Endodermal cell (in vitro differentiated cells): Measurements from ENCODE around the gene CDC42BPB. TPM values are rescaled to one million over a fixed set of nuclear protein-coding genes. Genes with fewer than 3 reads are reported as not detected.

Experiments used
- DNase-seq: peaks from one replicate; pipeline ENCODE4 v3.0.0-alpha.2; 2017
- H3K27ac ChIP-seq: 2 replicates; pipeline ENCODE4 v1.5.1; 2013; ENCODE audit warnings: mild to moderate bottlenecking, low read depth, low read length, moderate library complexity
- H3K27me3 ChIP-seq: 2 replicates; pipeline ENCODE4 v1.6.1; 2013; ENCODE audit warnings: mild to moderate bottlenecking, low read length, moderate library complexity; ENCODE audit not compliant: insufficient read depth, control insufficient read depth, poor library complexity, severe bottlenecking
- H3K36me3 ChIP-seq: 2 replicates; pipeline ENCODE4 v1.7.0; 2013; ENCODE audit warnings: mild to moderate bottlenecking, low read length, moderate library complexity; ENCODE audit not compliant: control insufficient read depth, insufficient read depth
- H3K4me1 ChIP-seq: one replicate; pipeline ENCODE4 v1.7.0; 2013; ENCODE audit warnings: low read length; ENCODE audit not compliant: control insufficient read depth, insufficient read depth
- H3K4me3 ChIP-seq: 2 replicates; pipeline ENCODE4 v1.5.1; 2013; ENCODE audit warnings: mild to moderate bottlenecking, low read length, moderate library complexity
- H3K9ac ChIP-seq: 2 replicates; pipeline ENCODE4 v1.6.1; 2013; ENCODE audit warnings: mild to moderate bottlenecking, low read length, moderate library complexity; ENCODE audit not compliant: poor library complexity, severe bottlenecking; ENCODE audit errors: extremely low read depth
- H3K9me3 ChIP-seq: 2 replicates; pipeline ENCODE4 v1.6.1; 2013; ENCODE audit warnings: mild to moderate bottlenecking, low read length, moderate library complexity; ENCODE audit not compliant: control insufficient read depth
- H3K27ac Mint-ChIP-seq: 2 replicates; pipeline ENCODE4 v1.8.0; 2020; ENCODE audit warnings: mixed read lengths
- H3K27me3 Mint-ChIP-seq: 2 replicates; pipeline ENCODE4 v1.8.0; 2021; ENCODE audit warnings: mild to moderate bottlenecking, mixed read lengths; ENCODE audit not compliant: insufficient read depth
- H3K36me3 Mint-ChIP-seq: 2 replicates; pipeline ENCODE4 v1.8.0; 2020; ENCODE audit warnings: low read depth, mixed read lengths
- H3K4me1 Mint-ChIP-seq: 2 replicates; pipeline ENCODE4 v1.8.0; 2020; ENCODE audit warnings: mixed read lengths
- H3K4me3 Mint-ChIP-seq: 2 replicates; pipeline ENCODE4 v1.8.0; 2020; ENCODE audit warnings: mild to moderate bottlenecking, moderate library complexity, mixed read lengths
- H3K9me3 Mint-ChIP-seq: 2 replicates; pipeline ENCODE4 v1.8.0; 2020; ENCODE audit warnings: mild to moderate bottlenecking, mixed read lengths
- WGBS, 2 experiments: methylation state at CpG; one replicate each; pipeline versions ENCODE4 v1.1.5 to v1.1.7; 2013; ENCODE audit warnings: missing lambda C conversion rate in 2 of 2, mixed read lengths in 1 of 2; ENCODE audit not compliant: insufficient coverage in 1 of 2, insufficient read length in 1 of 2; 5-methylcytosine and 5-hydroxymethylcytosine counted together
- total RNA-seq, 2 donors: library from RNA; stranded (reverse); fragmentation: NEBNext Ultra II Directional in 1 of 2; extraction: Animal tissue kit (Norgen Biotek cat#: 25700) in 1 of 2; gene quantifications; 2 replicates in 1 of 2; 3 replicates in 1 of 2; pipeline ENCODE4 v1.2.1, GENCODE V29; 2021
- TF ChIP-seq, protein P1 (sequence below): fragments of 200-600 bp; sonication (generic); conservative IDR thresholded peaks from 2 replicates; pipeline ENCODE4 v1.5.0; 2021; ENCODE audit warnings: antibody characterized with exemption, mild to moderate bottlenecking

The CDC42BPB gene
- total RNA-seq, 2 donors from 2014 or later = 120 to 123 TPM

DNA sequence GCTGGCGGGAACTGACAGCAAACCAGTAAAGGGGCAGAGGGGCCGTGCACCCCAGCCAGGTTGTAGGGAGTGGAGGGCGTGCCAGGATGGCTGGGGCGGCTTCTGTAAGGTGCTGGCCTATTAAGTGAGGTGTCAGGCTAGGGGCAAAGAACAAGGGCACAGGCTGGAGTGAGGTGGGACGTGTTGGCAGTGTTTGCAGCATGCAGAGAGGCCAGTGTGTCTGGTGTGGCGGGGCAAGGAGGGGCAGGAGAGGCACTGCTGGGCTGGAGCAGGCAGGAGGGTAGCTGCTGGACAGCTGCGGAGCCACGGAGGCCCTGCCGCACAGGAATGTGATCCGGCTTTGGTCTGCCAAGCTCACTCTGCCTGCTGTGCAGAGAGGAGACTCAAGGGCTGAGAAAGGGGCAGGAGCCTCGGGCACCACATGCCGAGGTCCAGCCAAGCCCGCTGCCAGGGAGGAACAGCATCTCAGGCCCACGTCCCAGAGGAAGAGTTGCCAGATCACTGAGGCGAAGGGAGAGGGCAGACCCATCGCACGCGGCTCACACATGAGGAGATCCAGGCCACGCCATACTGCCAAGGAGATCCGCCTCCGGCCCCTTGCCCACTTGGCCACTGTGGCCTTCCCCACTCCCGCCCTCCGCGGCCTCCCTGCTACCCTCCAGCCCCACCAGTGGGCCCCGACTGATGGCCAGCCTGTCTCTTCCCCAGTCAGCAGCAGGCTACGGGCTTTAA, 88.1 kb downstream of the CDC42BPB start:
- Mint-ChIP-seq H3K27ac (peak overlapping the region; percentile 58), H3K4me1 (peaks cover 10% of the 10 kb centered on the region), H3K36me3 (peaks cover 84% of the 10 kb centered on the region), H3K27me3 (no peaks in the 10 kb centered on the region), H3K4me3 (no peak overlapping the region), H3K9me3 (no peaks in the 10 kb centered on the region)
- WGBS, 2 experiments = 93 to 98% methylated on average over 21 to 26 of the region's 26 CpGs
- Histone ChIP-seq H3K4me1 (no peaks in the 10 kb centered on the region), H3K27me3 (no peaks in the 10 kb centered on the region), H3K36me3 (peaks cover 94% of the 10 kb centered on the region), H3K4me3 (no peak overlapping the region), H3K9ac (no peak overlapping the region), H3K27ac (no peak overlapping the region), H3K9me3 (no peaks in the 10 kb centered on the region)
- TF ChIP-seq, protein P1, sequence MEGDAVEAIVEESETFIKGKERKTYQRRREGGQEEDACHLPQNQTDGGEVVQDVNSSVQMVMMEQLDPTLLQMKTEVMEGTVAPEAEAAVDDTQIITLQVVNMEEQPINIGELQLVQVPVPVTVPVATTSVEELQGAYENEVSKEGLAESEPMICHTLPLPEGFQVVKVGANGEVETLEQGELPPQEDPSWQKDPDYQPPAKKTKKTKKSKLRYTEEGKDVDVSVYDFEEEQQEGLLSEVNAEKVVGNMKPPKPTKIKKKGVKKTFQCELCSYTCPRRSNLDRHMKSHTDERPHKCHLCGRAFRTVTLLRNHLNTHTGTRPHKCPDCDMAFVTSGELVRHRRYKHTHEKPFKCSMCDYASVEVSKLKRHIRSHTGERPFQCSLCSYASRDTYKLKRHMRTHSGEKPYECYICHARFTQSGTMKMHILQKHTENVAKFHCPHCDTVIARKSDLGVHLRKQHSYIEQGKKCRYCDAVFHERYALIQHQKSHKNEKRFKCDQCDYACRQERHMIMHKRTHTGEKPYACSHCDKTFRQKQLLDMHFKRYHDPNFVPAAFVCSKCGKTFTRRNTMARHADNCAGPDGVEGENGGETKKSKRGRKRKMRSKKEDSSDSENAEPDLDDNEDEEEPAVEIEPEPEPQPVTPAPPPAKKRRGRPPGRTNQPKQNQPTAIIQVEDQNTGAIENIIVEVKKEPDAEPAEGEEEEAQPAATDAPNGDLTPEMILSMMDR = no peak
- no peak for DNase-seq

DNA sequence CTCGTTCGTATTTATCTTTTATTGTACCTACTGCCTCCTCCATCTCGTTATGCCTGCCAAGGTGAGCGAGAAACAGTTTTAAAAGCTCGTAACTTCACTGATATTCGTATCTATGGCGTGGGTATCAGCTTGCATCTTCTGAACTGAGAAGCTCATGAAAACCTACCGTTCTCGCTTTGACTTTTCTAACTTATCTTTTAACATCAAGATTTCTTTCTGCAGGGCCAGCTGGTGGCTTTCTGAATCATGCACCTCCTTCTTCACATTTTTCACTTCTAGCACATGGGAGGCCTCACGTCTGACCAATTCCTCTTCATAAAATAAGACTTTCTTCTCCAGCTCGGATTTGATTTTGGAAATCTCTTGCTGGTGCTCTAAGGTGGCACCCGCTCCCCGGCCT, 89.0 kb downstream of the CDC42BPB start:
- peaks cover 87% of the 10 kb centered on the region for H3K36me3 Mint-ChIP-seq

DNA sequence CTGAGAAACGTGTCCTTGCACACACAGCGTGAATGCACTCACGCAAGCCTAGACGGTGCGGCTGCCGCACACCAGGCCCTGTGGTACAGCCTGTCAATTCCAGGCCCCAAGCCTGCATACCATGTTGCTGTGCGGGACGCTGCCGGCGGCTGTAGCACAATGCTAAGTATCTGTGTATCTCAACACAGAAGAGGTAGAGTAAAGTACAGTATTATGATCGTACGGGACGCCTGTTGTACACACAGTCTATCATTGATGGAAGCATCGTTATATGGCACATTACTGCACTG, 89.9 kb downstream of the CDC42BPB start:
- H3K9me3 Mint-ChIP-seq = no peaks in the 10 kb centered on the region
- H3K9ac ChIP-seq = no peak overlapping the region
- H3K9me3 ChIP-seq = no peaks in the 10 kb centered on the region
- no peak overlapping the region for H3K4me3 ChIP-seq
- no peak overlapping the region for H3K27ac Mint-ChIP-seq
- peaks cover 89% of the 10 kb centered on the region for H3K36me3 Mint-ChIP-seq
- TF ChIP-seq, protein P1 = no peak
- no peak for DNase-seq
- H3K4me1 ChIP-seq = no peaks in the 10 kb centered on the region
- H3K27me3 ChIP-seq = no peaks in the 10 kb centered on the region
- no peaks in the 10 kb centered on the region for H3K27me3 Mint-ChIP-seq
- H3K36me3 ChIP-seq = peaks cover 95% of the 10 kb centered on the region
- H3K27ac ChIP-seq = no peak overlapping the region
- WGBS, 2 experiments = 95 to 96% methylated on average over 14 of the region's 14 CpGs
- no peak overlapping the region for H3K4me3 Mint-ChIP-seq
- H3K4me1 Mint-ChIP-seq = peaks cover 5% of the 10 kb centered on the region

More for the DNA sequence above, 89.0 kb downstream of the CDC42BPB start:
- no peaks in the 10 kb centered on the region for H3K4me1 ChIP-seq
- no peak for DNase-seq
- TF ChIP-seq, protein P1 = no peak
- H3K4me1 Mint-ChIP-seq = peaks cover 10% of the 10 kb centered on the region
- H3K9me3 ChIP-seq = no peaks in the 10 kb centered on the region
- H3K27me3 Mint-ChIP-seq = no peaks in the 10 kb centered on the region
- no peak overlapping the region for H3K9ac ChIP-seq
- no peak overlapping the region for H3K4me3 Mint-ChIP-seq
- no peaks in the 10 kb centered on the region for H3K27me3 ChIP-seq
- WGBS, 2 experiments = 93 to 94% methylated on average over 13 of the region's 13 CpGs
- no peaks in the 10 kb centered on the region for H3K9me3 Mint-ChIP-seq
- no peak overlapping the region for H3K27ac Mint-ChIP-seq
- no peak overlapping the region for H3K27ac ChIP-seq
- no peak overlapping the region for H3K4me3 ChIP-seq
- peaks cover 94% of the 10 kb centered on the region for H3K36me3 ChIP-seq
